GM20000 (cell line): ENCODE results near the gene STIL.
"Not testable (repeated sequence)": the region's sequence is repeated elsewhere in the genome, so short reads cannot be mapped to it uniquely, and the experiment has no call there.

Source experiments
- DNase-seq: peaks from one replicate; pipeline ENCODE4 v3.0.0; 2012; ENCODE audit warnings: low spot score
- TF ChIP-seq, protein P1 (sequence below): IDR thresholded peaks from 2 replicates; pipeline ENCODE4 v1.5.1; 2012; ENCODE audit warnings: mild to moderate bottlenecking, control low read depth; ENCODE audit errors: extremely low read depth, missing control alignments

Gene STIL

DNA sequence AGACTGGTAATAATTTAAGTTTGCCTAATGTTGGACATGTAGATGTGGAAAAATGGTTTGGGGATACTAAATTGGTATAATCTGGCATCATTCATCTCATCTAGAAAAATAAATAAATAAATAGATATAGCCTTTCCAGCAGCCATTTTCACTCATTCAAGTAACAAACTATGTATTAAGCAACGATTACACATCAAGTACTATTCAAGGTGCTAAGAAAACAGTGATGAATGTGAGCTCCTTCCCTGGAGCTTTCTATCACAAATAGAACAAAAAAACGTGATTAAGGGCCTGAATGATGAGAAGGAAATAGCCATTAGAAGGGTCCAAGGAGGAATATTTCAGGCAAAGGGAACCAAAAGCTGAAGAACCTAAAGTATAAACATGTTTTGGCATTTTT, 37.1 kb downstream of the STIL start:
- no peak for DNase-seq
- TF ChIP-seq, protein P1, sequence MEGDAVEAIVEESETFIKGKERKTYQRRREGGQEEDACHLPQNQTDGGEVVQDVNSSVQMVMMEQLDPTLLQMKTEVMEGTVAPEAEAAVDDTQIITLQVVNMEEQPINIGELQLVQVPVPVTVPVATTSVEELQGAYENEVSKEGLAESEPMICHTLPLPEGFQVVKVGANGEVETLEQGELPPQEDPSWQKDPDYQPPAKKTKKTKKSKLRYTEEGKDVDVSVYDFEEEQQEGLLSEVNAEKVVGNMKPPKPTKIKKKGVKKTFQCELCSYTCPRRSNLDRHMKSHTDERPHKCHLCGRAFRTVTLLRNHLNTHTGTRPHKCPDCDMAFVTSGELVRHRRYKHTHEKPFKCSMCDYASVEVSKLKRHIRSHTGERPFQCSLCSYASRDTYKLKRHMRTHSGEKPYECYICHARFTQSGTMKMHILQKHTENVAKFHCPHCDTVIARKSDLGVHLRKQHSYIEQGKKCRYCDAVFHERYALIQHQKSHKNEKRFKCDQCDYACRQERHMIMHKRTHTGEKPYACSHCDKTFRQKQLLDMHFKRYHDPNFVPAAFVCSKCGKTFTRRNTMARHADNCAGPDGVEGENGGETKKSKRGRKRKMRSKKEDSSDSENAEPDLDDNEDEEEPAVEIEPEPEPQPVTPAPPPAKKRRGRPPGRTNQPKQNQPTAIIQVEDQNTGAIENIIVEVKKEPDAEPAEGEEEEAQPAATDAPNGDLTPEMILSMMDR: no peak

DNA sequence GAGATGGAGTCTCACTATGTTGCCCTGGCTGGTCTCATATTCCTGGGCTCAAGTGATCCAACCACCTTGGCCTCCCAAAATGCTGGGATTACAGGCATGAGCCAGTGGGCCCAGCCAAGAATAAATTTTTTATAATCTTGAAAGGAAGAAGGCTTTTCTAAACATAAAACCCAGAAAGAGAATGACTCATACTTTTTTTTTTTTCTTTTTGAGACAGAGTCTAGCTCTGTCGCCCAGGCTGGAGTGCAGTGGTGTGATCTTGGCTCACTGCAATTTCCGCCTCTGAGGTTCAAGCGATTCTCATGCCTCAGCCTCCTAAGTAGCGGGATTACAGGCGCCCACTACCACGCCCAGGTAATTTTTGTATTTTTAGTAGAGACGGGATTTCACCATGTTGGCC, 38.1 kb downstream of the STIL start:
- DNase-seq: not testable (repeated sequence)

DNA sequence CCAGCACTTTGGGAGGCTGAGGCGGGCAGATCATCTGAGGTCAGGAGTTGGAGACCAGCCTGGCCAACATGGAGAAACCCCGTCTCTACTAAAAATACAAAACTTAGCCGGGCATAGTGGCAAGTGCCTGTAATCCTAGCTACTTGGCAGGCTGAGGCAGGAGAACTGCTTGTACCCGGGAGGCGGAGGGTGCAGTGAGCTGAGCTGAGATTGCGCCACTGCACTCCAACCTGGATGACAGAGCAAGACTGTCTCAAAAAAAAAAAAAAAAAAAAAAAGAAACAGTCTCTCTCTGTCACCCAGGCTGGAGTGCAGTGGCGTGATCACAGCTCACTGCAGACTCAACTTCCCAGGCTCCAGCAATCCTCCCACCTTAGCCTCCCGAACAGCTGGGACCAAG, 48.4 kb downstream of the STIL start:
- not testable (repeated sequence) for DNase-seq

DNA sequence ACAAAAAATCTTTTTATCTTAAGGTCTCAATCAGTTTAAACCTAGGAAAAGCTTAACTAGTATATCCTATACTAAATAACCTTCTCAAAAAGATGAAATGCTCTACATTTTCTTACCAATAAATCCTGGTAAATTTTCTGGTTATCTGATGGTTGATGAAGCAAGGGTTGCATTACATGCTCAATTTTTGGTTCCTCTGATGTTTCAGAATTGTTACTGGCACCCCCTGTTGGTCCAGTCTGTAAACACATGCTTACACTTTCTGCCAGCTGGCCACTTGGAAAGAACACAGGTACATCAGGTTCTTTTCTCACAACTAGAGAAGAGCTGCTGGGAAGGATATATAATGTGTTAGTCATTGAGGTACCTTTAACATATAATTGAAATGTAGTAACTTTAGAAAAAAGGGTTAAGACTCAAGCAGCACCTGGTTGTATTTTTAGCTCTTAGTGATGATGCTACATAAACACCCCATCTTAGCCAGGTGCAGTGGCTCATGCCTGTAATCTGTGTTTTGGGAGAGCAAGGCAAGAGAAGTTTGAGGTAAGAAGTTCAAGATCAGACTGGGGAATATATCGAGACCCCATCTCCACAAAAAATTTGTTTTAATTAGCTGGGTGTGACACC, 51.0 kb downstream of the STIL start:
- peak; percentile 44 for DNase-seq
- TF ChIP-seq, protein P1: peak; percentile 48

DNA sequence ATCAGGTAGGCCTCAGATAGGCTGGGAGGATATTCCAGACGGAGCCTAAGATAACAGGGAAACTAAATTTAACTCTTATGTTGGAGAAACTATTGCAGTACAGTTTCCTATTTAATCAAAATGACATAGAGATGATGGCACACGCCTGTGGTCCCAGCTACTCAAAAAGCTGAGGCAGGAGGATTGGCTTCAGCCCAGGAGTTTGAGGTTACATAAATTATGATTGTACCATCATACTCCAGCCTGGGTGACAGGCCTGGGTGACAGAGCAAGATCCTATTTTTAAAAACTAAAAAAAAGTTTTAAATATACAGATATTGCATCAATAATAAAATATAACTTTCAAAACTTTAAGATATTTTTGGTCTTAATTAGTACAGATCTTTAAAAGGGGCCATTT, 56.7 kb downstream of the STIL start:
- DNase-seq: no peak
- TF ChIP-seq, protein P1: no peak

DNA sequence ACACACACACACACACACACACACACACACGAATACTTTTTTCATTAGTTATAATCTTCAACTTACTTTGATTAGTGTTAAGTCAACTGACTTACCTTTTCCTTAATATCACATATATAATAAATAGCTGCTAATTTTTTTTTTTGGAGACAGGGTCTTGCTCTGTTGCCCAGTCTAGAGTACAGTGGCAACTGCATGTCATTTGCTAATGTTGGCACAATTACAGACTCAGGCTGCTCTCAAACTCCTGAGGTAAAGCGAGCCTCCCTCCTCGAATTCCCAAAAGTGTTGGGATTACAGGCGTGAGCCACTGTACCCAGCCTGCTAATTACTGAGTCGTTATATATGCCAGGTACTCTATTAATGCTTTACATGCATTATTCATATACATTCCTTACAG, 61.2 kb downstream of the STIL start:
- DNase-seq: no peak
- TF ChIP-seq, protein P1: no peak

DNA sequence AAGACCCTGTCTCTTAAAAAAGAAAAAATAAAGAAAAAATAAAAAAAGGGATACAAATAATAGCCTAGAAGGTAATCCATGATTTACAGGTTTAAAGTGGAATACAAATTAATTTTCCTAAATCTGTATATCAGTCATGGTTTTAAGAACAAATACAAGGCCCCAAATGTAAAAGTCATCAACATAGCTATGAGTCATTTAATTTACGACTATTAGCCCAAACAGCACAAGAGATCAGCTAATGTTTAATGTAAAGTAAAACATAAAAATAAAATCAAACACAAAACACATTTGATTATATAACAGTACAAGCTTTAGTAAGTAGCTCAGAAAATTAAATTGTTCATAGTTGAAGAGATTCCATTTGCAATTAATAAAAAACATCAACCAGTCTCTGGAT, 61.6 kb downstream of the STIL start:
- TF ChIP-seq, protein P1: no peak
- no peak for DNase-seq

DNA sequence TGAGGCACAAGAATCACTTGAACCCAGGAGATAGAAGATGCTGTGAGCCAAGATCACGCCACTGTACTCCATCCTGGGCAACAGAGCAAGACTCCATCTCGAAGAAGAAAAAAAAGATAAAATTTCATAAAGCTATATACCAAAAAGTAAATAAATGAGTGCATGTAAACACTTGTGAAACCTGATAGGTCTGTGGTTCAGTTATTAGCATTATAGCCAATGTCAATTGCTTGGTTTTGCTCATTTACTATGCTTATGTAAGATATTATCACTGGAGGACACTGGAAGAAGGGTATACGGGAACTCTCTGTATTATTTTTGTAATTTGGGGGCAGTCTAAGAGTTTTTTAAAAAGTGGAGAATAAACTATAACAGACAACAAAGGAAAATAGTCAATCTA, 64.2 kb downstream of the STIL start:
- no peak for DNase-seq
- TF ChIP-seq, protein P1: no peak
